Measurements from ENCODE around the gene ARID5B. TPM values are rescaled to one million over a fixed set of nuclear protein-coding genes. Genes with fewer than 3 reads are reported as not detected.

The ARID5B gene
- total RNA-seq, 1 donor, result 94.1 TPM

DNA sequence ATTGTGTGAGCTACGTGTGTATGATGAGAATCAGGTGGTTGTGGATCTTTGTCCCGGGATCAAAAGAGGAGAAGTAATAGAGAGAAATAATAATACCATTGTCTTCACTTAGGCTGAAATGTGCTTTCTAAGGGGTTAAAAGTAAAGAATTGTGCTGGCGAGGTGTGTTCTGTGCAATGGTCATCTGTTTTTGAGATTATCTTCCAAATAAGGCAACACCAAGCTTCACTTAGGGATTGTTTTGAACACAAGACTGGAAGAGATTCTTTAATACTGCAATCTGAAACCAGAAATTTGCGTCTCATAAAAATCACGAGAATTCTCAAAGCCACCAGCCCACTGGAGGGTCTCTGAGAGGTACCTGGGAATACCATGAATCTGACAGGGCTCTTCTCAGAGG lies 84.2 kb downstream of the ARID5B start:
- Histone ChIP-seq H3K4me1 (ENCODE audit: insufficient read depth, low read length) (no peaks in the 10 kb centered on the region), H2AFZ (ENCODE audit: low read length) (no peak overlapping the region), H3K79me2 (ENCODE audit: insufficient read depth, low read length) (peaks cover 16% of the 10 kb centered on the region), H3K4me3 (ENCODE audit: insufficient read depth, low read length) (no peak overlapping the region), H3K36me3 (ENCODE audit: insufficient read depth, low read length) (no peaks in the 10 kb centered on the region), H3K27me3 (ENCODE audit: insufficient read depth, low read length) (no peaks in the 10 kb centered on the region), H3K9me3 (ENCODE audit: low read depth, low read length) (no peaks in the 10 kb centered on the region), H3K27ac (ENCODE audit: low read depth, low read length) (no peak overlapping the region), H4K20me1 (ENCODE audit: insufficient read depth, low read length) (peaks cover 13% of the 10 kb centered on the region), H3K4me2 (ENCODE audit: insufficient read depth, low read length) (no peak overlapping the region)
- no peak for DNase-seq (ENCODE audit: insufficient read length, low spot score, missing footprints)
- TF ChIP-seq, protein P1, sequence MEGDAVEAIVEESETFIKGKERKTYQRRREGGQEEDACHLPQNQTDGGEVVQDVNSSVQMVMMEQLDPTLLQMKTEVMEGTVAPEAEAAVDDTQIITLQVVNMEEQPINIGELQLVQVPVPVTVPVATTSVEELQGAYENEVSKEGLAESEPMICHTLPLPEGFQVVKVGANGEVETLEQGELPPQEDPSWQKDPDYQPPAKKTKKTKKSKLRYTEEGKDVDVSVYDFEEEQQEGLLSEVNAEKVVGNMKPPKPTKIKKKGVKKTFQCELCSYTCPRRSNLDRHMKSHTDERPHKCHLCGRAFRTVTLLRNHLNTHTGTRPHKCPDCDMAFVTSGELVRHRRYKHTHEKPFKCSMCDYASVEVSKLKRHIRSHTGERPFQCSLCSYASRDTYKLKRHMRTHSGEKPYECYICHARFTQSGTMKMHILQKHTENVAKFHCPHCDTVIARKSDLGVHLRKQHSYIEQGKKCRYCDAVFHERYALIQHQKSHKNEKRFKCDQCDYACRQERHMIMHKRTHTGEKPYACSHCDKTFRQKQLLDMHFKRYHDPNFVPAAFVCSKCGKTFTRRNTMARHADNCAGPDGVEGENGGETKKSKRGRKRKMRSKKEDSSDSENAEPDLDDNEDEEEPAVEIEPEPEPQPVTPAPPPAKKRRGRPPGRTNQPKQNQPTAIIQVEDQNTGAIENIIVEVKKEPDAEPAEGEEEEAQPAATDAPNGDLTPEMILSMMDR (IDR thresholded peaks at IDR 0.05; ENCODE audit: extremely low read depth, low read depth, low read length), result no peak

DNA sequence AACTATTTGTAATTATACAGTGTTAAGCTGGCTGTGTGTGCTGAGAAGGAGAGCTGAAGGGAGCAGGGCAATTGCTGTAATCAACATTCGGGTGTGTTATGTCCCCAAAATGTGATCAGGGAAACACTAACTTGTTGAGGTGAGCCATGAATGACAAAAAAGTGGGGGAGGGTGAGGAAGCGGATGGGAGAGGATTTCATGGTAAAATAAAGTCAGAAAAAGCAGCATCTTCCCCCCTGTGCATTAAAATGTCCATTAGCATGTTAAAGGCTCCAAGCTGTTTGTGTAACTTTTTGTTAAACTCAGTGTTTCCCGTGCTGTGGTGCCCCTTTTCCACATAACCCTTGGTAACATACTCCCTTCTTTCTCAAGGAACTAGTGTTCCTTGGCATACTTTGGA lies 84.9 kb downstream of the ARID5B start:
- Histone ChIP-seq H4K20me1 (ENCODE audit: insufficient read depth, low read length) (peaks cover 13% of the 10 kb centered on the region), H3K4me3 (ENCODE audit: insufficient read depth, low read length) (no peak overlapping the region), H2AFZ (ENCODE audit: low read length) (no peak overlapping the region), H3K27me3 (ENCODE audit: insufficient read depth, low read length) (no peaks in the 10 kb centered on the region), H3K79me2 (ENCODE audit: insufficient read depth, low read length) (peaks cover 15% of the 10 kb centered on the region), H3K4me2 (ENCODE audit: insufficient read depth, low read length) (no peak overlapping the region), H3K9me3 (ENCODE audit: low read depth, low read length) (no peaks in the 10 kb centered on the region), H3K27ac (ENCODE audit: low read depth, low read length) (no peak overlapping the region), H3K36me3 (ENCODE audit: insufficient read depth, low read length) (no peaks in the 10 kb centered on the region), H3K4me1 (ENCODE audit: insufficient read depth, low read length) (no peaks in the 10 kb centered on the region)
- TF ChIP-seq, protein P1 (IDR thresholded peaks at IDR 0.05; ENCODE audit: extremely low read depth, low read depth, low read length), result no peak
- DNase-seq (ENCODE audit: insufficient read length, low spot score, missing footprints), result no peak

DNA sequence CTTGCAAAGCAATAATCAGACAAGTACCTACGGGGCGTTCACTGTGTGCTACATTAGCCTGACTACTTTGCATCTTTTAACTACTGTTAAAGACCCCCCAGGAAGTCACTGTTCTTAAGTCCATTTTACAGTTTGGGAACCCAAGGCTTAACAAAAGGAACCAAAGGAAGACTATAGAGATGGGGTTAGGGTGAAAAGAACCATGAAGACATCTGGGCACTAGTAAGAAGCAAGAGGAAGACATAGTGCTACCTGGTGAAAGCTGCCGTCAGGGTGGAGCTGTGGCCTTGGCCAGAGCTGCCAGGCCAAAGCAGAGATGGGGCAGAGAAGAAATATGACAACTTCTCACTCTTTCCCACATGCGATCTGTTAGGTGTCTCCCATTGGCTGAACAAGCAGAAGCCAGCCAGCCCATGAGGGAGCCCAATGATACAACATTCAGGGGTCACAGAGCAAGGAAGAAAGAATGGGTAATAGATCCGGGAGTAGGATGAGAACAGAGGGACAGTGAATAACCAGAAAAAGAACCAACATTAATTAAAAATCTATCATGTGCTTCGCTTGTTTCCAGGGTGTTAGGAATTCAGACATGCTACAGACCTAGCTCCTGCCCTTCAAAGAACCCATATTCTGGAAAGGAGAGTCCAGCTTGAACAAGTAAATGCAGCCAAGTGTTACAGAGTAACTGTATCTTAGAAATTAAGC lies 85.4 kb downstream of the ARID5B start:
- Histone ChIP-seq H3K4me1 (ENCODE audit: insufficient read depth, low read length) (peaks cover 2% of the 10 kb centered on the region), H3K4me3 (ENCODE audit: insufficient read depth, low read length) (no peak overlapping the region), H3K79me2 (ENCODE audit: insufficient read depth, low read length) (peaks cover 12% of the 10 kb centered on the region), H3K27ac (ENCODE audit: low read depth, low read length) (no peak overlapping the region), H3K27me3 (ENCODE audit: insufficient read depth, low read length) (no peaks in the 10 kb centered on the region), H3K4me2 (ENCODE audit: insufficient read depth, low read length) (no peak overlapping the region), H3K9me3 (ENCODE audit: low read depth, low read length) (no peaks in the 10 kb centered on the region), H3K36me3 (ENCODE audit: insufficient read depth, low read length) (no peaks in the 10 kb centered on the region), H2AFZ (ENCODE audit: low read length) (no peak overlapping the region), H4K20me1 (ENCODE audit: insufficient read depth, low read length) (peaks cover 13% of the 10 kb centered on the region)
- no peak for DNase-seq (ENCODE audit: insufficient read length, low spot score, missing footprints)
- TF ChIP-seq, protein P1 (IDR thresholded peaks at IDR 0.05; ENCODE audit: extremely low read depth, low read depth, low read length), result no peak

DNA sequence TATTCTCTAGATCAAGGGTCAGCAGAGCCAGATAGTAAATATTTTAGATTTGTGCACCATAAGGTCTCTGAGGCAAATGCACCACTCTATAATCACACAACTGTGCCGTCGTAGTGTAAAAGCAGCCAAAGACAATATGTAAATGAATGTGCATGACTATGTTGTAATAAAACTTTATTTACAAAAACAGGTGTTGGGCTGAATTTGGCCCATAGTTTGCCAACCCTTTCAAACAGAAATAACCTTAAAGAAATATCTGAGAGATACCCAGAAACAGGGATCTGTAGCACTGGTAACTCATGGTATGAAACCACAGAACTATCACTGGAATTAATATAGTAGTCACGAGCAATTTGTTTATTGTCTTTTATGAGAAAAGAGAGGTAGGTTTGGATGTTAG lies 86.0 kb downstream of the ARID5B start:
- peaks cover 14% of the 10 kb centered on the region for H3K79me2 ChIP-seq (ENCODE audit: insufficient read depth, low read length)
- H4K20me1 ChIP-seq (ENCODE audit: insufficient read depth, low read length), result peaks cover 11% of the 10 kb centered on the region
- TF ChIP-seq, protein P1 (IDR thresholded peaks at IDR 0.05; ENCODE audit: extremely low read depth, low read depth, low read length), result no peak
- H3K36me3 ChIP-seq (ENCODE audit: insufficient read depth, low read length), result no peaks in the 10 kb centered on the region
- no peaks in the 10 kb centered on the region for H3K9me3 ChIP-seq (ENCODE audit: low read depth, low read length)
- H3K4me2 ChIP-seq (ENCODE audit: insufficient read depth, low read length), result peak overlapping the region; percentile 22
- no peak overlapping the region for H3K27ac ChIP-seq (ENCODE audit: low read depth, low read length)
- no peak overlapping the region for H2AFZ ChIP-seq (ENCODE audit: low read length)
- H3K4me3 ChIP-seq (ENCODE audit: insufficient read depth, low read length), result no peak overlapping the region
- H3K4me1 ChIP-seq (ENCODE audit: insufficient read depth, low read length), result peaks cover 8% of the 10 kb centered on the region
- no peak for DNase-seq (ENCODE audit: insufficient read length, low spot score, missing footprints)
- no peaks in the 10 kb centered on the region for H3K27me3 ChIP-seq (ENCODE audit: insufficient read depth, low read length)
